Mucosa of stomach (tissue), 1 donor: Measurements from ENCODE around the gene PARD6A.
A peak's percentile ranks its signal among the peaks of the same experiment; 100 is the strongest.

Source experiments
- H3K27me3 ChIP-seq: one replicate; pipeline ENCODE4 v1.7.0; 2013; ENCODE audit warnings: mild to moderate bottlenecking, low read length; ENCODE audit not compliant: control insufficient read depth, insufficient read depth
- H3K36me3 ChIP-seq: one replicate; pipeline ENCODE4 v1.7.0; 2013; ENCODE audit warnings: low read length; ENCODE audit not compliant: control insufficient read depth, insufficient read depth
- H3K4me1 ChIP-seq: one replicate; pipeline ENCODE4 v1.7.0; 2013; ENCODE audit warnings: mild to moderate bottlenecking, low read length; ENCODE audit not compliant: control insufficient read depth, insufficient read depth
- H3K4me3 ChIP-seq: one replicate; pipeline ENCODE4 v1.7.0; 2013; ENCODE audit warnings: low read length
- H3K9ac ChIP-seq: one replicate; pipeline ENCODE4 v1.7.0; 2013; ENCODE audit warnings: mild to moderate bottlenecking, low read length, moderate library complexity
- H3K9me3 ChIP-seq: one replicate; pipeline ENCODE4 v1.7.0; 2013; ENCODE audit warnings: mild to moderate bottlenecking, low read length, moderate library complexity; ENCODE audit not compliant: control insufficient read depth
- donor health status: Pancreatic carcinoma.

Gene PARD6A

GRCh38 chr16:67656344-67657016, 4.3 kb upstream of the PARD6A start:
- H3K27me3 ChIP-seq, result peaks cover 39% of the 10 kb centered on the region
- no peaks in the 10 kb centered on the region for H3K36me3 ChIP-seq
- H3K9ac ChIP-seq, result no peak overlapping the region
- H3K4me3 ChIP-seq, result no peak overlapping the region
- peaks cover 18% of the 10 kb centered on the region for H3K4me1 ChIP-seq
- no peaks in the 10 kb centered on the region for H3K9me3 ChIP-seq

- H3K36me3 ChIP-seq, result no peaks in the 10 kb centered on the region
- H3K4me3 ChIP-seq, result no peak overlapping the region
- H3K27me3 ChIP-seq, result peaks cover 33% of the 10 kb centered on the region
- H3K9me3 ChIP-seq, result no peaks in the 10 kb centered on the region
- peaks cover 20% of the 10 kb centered on the region for H3K4me1 ChIP-seq
- no peak overlapping the region for H3K9ac ChIP-seq
Observed at GRCh38 chr16:67657017-67657608, 3.6 kb upstream of the PARD6A start.

GRCh38 chr16:67657751-67658518, 2.8 kb upstream of the PARD6A start:
- Histone ChIP-seq H3K9me3 (no peaks in the 10 kb centered on the region), H3K4me1 (peaks cover 20% of the 10 kb centered on the region), H3K36me3 (no peaks in the 10 kb centered on the region), H3K9ac (no peak overlapping the region), H3K4me3 (no peak overlapping the region), H3K27me3 (peaks cover 29% of the 10 kb centered on the region)

- peak overlapping the region; percentile 72 for H3K9ac ChIP-seq
- H3K27me3 ChIP-seq, result peaks cover 19% of the 10 kb centered on the region
- H3K4me1 ChIP-seq, result peaks cover 15% of the 10 kb centered on the region
- no peaks in the 10 kb centered on the region for H3K36me3 ChIP-seq
- no peaks in the 10 kb centered on the region for H3K9me3 ChIP-seq
- peak overlapping the region; percentile 78 for H3K4me3 ChIP-seq
Observed at GRCh38 chr16:67658849-67659674, 1.7 kb upstream of the PARD6A start.

GRCh38 chr16:67659675-67660563, 841 bp upstream of the PARD6A start, which contains the start of gene ACD:
ACD (minus strand) TSS chr16:67660260; CDS start chr16:67660220, 40 bp downstream.
- no peaks in the 10 kb centered on the region for H3K36me3 ChIP-seq
- peaks cover 10% of the 10 kb centered on the region for H3K27me3 ChIP-seq
- peaks cover 15% of the 10 kb centered on the region for H3K4me1 ChIP-seq
- peak within 1 kb of the TSS; percentile 72 for H3K9ac ChIP-seq
- no peaks in the 10 kb centered on the region for H3K9me3 ChIP-seq
- H3K4me3 ChIP-seq, result peak within 1 kb of the TSS; percentile 78

GRCh38 chr16:67661101-67661761, 471 bp downstream of the PARD6A start:
- Histone ChIP-seq H3K36me3 (no peaks in the 10 kb centered on the region), H3K9ac (peak overlapping the region; percentile 57), H3K4me1 (peaks cover 22% of the 10 kb centered on the region), H3K4me3 (peak overlapping the region; percentile 19), H3K27me3 (no peaks in the 10 kb centered on the region), H3K9me3 (no peaks in the 10 kb centered on the region)

- Histone ChIP-seq H3K36me3 (no peaks in the 10 kb centered on the region), H3K27me3 (no peaks in the 10 kb centered on the region), H3K9ac (no peak overlapping the region), H3K4me3 (no peak overlapping the region), H3K4me1 (peaks cover 22% of the 10 kb centered on the region), H3K9me3 (no peaks in the 10 kb centered on the region)
Observed at GRCh38 chr16:67661886-67662652, 1.3 kb downstream of the PARD6A start.

GRCh38 chr16:67662653-67663010, 1.9 kb downstream of the PARD6A start:
- H3K4me3 ChIP-seq, result no peak overlapping the region
- no peaks in the 10 kb centered on the region for H3K9me3 ChIP-seq
- H3K9ac ChIP-seq, result no peak overlapping the region
- H3K36me3 ChIP-seq, result no peaks in the 10 kb centered on the region
- H3K4me1 ChIP-seq, result peaks cover 27% of the 10 kb centered on the region
- H3K27me3 ChIP-seq, result no peaks in the 10 kb centered on the region

GRCh38 chr16:67663151-67663876, 2.6 kb downstream of the PARD6A start:
- Histone ChIP-seq H3K9ac (no peak overlapping the region), H3K4me3 (no peak overlapping the region), H3K27me3 (no peaks in the 10 kb centered on the region), H3K4me1 (peaks cover 34% of the 10 kb centered on the region), H3K36me3 (no peaks in the 10 kb centered on the region), H3K9me3 (no peaks in the 10 kb centered on the region)

GRCh38 chr16:67663877-67664222, 3.1 kb downstream of the PARD6A start:
- Histone ChIP-seq H3K27me3 (no peaks in the 10 kb centered on the region), H3K9ac (no peak overlapping the region), H3K4me3 (no peak overlapping the region), H3K4me1 (peaks cover 35% of the 10 kb centered on the region), H3K36me3 (no peaks in the 10 kb centered on the region), H3K9me3 (no peaks in the 10 kb centered on the region)
